ENCODE measurements around the gene WNT9B. TPM values are rescaled to one million over a fixed set of nuclear protein-coding genes. Genes with fewer than 3 reads are reported as not detected.
A peak's percentile ranks its signal among the peaks of the same experiment; 100 is the strongest.

The WNT9B gene
- total RNA-seq, 1 donor from 2014 or later: not detected

GRCh38 chr17:46922487-46922803 lies 71.1 kb downstream of the WNT9B start:
- peak overlapping the region; percentile 96 for H3K4me3 ChIP-seq (ENCODE audit: low read depth, low read length)
- no peaks in the 10 kb centered on the region for H3K27me3 ChIP-seq (ENCODE audit: control insufficient read depth, insufficient read depth, low read length)
- H3K36me3 ChIP-seq (ENCODE audit: control insufficient read depth, insufficient read depth, low read length): no peaks in the 10 kb centered on the region
- FAIRE-seq (no peak), DNase-seq (ENCODE audit: low read depth) (no peak)
- no peak for TF ChIP-seq CTCF (IDR thresholded peaks at IDR 0.05; ENCODE audit: insufficient read depth, low read length, severe bottlenecking)

DNA sequence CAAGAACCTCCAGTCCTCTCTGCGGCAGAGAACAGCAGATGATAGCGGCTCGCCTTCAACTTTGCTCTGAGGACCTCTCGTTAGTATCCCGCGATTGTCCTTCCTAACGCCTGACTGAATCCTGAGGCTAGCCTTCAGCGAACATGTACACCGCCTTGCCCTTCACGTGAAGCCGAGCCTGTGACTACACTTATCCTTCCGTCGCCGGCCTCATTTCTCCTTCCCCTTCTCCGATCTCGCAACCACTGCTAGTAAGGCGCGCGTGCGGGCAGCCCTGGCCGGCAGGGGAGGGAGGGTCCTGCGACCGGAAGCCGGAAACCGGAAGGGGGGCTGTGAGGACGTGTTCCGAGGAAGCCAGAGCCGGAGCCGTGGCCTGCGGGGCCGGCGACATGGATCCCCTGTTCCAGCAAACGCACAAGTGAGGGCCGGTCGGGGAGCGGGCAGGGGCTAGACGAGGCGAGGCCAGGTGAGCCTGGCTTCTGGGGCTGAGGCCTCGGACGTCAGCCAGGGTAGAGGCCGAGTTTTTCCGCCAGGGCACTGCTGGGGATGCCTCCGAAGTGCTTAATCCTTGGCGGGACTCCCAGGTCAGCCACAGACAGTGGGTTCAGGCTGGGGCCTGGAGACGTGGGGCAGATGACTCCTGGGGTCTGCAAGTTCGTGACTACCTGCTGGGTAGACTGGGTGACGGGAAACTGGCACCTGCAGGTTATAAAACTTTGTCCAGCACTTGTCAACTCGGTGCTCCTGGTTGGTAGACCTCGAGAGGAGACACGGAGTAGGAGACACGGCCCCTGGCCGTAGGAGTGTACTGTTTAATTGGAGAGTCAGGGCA lies 71.6 kb downstream of the WNT9B start, which contains the start of gene GOSR2:
Gene GOSR2 (plus strand): TSS at position 357 of the 832 bp plus-strand sequence. CDS start 33 bp downstream, at position 390.
- Histone ChIP-seq H3K36me3 (ENCODE audit: control insufficient read depth, insufficient read depth, low read length) (no peaks in the 10 kb centered on the region), H3K4me3 (ENCODE audit: low read depth, low read length) (peak within 1 kb of the TSS; percentile 96), H3K27me3 (ENCODE audit: control insufficient read depth, insufficient read depth, low read length) (no peaks in the 10 kb centered on the region)
- peak; percentile 72 for FAIRE-seq
- TF ChIP-seq CTCF (IDR thresholded peaks at IDR 0.05; ENCODE audit: insufficient read depth, low read length, severe bottlenecking): no peak
- peak; percentile 79 for DNase-seq (ENCODE audit: low read depth)

DNA sequence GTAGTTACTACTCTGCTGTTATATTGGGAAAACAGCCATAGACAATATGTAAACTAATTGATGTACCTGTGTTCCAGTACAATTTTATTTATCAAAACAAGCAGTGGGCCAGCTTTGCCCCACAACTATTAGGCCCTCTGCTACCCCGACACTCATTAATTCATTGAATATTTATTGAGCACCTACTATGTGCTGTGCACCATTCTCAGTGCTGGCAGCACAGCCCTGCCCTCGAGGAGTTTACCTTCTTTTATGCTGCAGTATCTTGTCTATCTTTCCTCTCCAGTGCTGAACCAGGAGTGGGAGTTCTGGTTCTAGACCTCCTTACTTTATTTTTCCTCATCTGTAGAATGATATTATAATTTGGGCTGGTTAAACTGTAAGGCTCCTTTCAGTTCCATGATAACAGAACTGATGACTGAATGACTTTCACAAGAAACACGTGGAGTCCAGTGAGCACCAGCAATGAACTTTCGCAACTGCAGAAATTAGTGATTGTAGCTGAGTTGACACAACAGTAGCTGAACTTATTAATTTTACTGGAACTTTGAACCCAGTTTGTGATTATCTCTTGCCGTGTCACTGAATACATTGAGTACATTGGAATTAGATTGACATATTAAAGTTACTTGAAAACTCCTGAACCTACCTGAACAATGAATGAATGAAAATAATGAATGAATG lies 73.9 kb downstream of the WNT9B start:
- FAIRE-seq (no peak), DNase-seq (ENCODE audit: low read depth) (no peak)
- H3K36me3 ChIP-seq (ENCODE audit: control insufficient read depth, insufficient read depth, low read length): peaks cover 2% of the 10 kb centered on the region
- no peaks in the 10 kb centered on the region for H3K27me3 ChIP-seq (ENCODE audit: control insufficient read depth, insufficient read depth, low read length)
- TF ChIP-seq CTCF (IDR thresholded peaks at IDR 0.05; ENCODE audit: insufficient read depth, low read length, severe bottlenecking): no peak
- H3K4me3 ChIP-seq (ENCODE audit: low read depth, low read length): no peak overlapping the region

GRCh38 chr17:46928467-46929261 lies 77.3 kb downstream of the WNT9B start:
- DNase-seq (ENCODE audit: low read depth): no peak

DNA sequence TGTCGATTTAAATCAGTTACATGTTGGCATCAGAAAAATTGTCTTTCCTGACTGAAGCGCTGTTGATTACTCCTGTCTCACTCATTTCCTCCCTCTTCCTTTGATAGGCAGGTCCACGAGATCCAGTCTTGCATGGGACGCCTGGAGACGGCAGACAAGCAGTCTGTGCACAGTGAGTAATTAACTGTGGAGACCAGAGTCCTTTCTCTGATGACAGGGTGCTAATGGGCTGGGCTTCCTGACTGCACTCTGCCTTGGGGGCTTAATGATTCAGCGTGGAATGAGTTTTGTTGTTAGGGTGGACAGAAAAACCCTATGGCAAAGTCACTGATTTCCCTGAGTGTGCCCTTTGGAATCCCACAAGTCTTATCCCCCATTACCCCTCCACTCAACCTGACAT lies 78.0 kb downstream of the WNT9B start:
- no peak overlapping the region for H3K4me3 ChIP-seq (ENCODE audit: low read depth, low read length)
- no peak for TF ChIP-seq CTCF (IDR thresholded peaks at IDR 0.05; ENCODE audit: insufficient read depth, low read length, severe bottlenecking)
- no peak for FAIRE-seq
- DNase-seq (ENCODE audit: low read depth): peak; percentile 94
- peaks cover 11% of the 10 kb centered on the region for H3K36me3 ChIP-seq (ENCODE audit: control insufficient read depth, insufficient read depth, low read length)
- H3K27me3 ChIP-seq (ENCODE audit: control insufficient read depth, insufficient read depth, low read length): no peaks in the 10 kb centered on the region

More at GRCh38 chr17:46928467-46929261, 77.3 kb downstream of the WNT9B start:
- no peak overlapping the region for H3K4me3 ChIP-seq (ENCODE audit: low read depth, low read length)
- H3K27me3 ChIP-seq (ENCODE audit: control insufficient read depth, insufficient read depth, low read length): no peaks in the 10 kb centered on the region
- no peak for FAIRE-seq
- H3K36me3 ChIP-seq (ENCODE audit: control insufficient read depth, insufficient read depth, low read length): peaks cover 9% of the 10 kb centered on the region
- TF ChIP-seq CTCF (IDR thresholded peaks at IDR 0.05; ENCODE audit: insufficient read depth, low read length, severe bottlenecking): no peak
